ENCODE data around the gene RSF1. TPM values are rescaled to one million over a fixed set of nuclear protein-coding genes. Genes with fewer than 3 reads are reported as not detected.

RSF1 gene
- total and polyA plus RNA-seq, 4 donors = 5.2 to 33.1 (median 13.4) TPM

DNA sequence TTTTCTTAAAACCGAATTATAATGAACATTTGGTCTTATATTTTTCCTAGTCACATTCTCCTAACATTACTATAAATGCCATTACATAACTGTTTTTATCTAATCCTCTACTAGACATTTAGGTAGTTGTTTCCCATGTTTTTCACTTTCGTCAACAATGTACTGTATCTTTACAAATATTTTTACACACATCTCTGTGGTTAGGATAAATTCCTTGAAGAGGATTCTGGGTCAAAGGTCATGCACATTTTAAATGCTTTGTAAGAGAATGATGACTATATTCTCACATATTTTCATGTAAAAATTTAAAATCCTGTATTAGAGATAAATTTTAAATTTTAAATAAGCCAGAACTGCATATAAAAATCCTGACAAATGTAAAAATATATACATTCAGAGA lies 121.6 kb downstream of the RSF1 start (continued):
- TF ChIP-seq, protein P1, sequence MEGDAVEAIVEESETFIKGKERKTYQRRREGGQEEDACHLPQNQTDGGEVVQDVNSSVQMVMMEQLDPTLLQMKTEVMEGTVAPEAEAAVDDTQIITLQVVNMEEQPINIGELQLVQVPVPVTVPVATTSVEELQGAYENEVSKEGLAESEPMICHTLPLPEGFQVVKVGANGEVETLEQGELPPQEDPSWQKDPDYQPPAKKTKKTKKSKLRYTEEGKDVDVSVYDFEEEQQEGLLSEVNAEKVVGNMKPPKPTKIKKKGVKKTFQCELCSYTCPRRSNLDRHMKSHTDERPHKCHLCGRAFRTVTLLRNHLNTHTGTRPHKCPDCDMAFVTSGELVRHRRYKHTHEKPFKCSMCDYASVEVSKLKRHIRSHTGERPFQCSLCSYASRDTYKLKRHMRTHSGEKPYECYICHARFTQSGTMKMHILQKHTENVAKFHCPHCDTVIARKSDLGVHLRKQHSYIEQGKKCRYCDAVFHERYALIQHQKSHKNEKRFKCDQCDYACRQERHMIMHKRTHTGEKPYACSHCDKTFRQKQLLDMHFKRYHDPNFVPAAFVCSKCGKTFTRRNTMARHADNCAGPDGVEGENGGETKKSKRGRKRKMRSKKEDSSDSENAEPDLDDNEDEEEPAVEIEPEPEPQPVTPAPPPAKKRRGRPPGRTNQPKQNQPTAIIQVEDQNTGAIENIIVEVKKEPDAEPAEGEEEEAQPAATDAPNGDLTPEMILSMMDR (IDR thresholded peaks at IDR 0.05; ENCODE audit: low read depth, low read length, missing input control) = no peak
- no peak for TF ChIP-seq SP1 (IDR thresholded peaks at IDR 0.05)

DNA sequence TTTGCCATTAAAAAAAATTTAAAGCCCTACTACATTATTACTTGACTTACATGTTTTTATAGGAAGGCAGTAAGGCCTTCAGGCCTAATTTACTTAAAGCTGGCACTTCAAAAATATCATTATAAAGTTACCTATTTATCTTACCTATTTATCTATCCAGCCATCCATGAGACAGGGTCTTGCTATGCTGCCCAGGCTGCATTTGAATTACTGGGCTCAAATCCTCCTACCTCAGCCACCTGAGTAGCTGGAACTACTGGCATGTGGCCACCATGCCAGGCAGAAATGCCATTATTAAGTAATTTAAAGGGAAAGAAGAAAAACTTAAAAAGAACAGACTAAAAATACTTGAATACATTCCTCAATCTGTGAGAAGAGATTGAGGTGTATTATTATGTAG lies 122.7 kb downstream of the RSF1 start:
- H3K36me3 ChIP-seq (ENCODE audit: control insufficient read depth in 4 of 4, insufficient read depth in 3 of 4, low read depth in 1 of 4, low read length in 3 of 4) = peaks cover 2 to 28% (median 23%) of the 10 kb centered on the region in 4 donors
- no peak overlapping the region for H3K4me3 ChIP-seq (ENCODE audit: low read depth in 1 of 3, low read length in 3 of 3)
- no peak overlapping the region for H3K9ac ChIP-seq (ENCODE audit: low read depth in 1 of 2, low read length in 2 of 2)
- no peaks in the 10 kb centered on the region for H3K27me3 ChIP-seq (ENCODE audit: control insufficient read depth in 4 of 4, insufficient read depth in 4 of 4, low read length in 3 of 4)
- no peaks in the 10 kb centered on the region for H3K9me3 ChIP-seq (ENCODE audit: control insufficient read depth in 4 of 4, low read length in 3 of 4)
- DNase-seq (ENCODE audit: low spot score) = no peak
- H3K4me1 ChIP-seq (ENCODE audit: control insufficient read depth in 4 of 4, insufficient read depth in 4 of 4, low read length in 3 of 4) = no peaks in the 10 kb centered on the region
- TF ChIP-seq TAF1 (conservative IDR thresholded peaks at IDR 0.05) (no peak), YY1 (IDR thresholded peaks at IDR 0.05) (no peak), GABPA (IDR thresholded peaks at IDR 0.05 in 1 of 2, conservative IDR thresholded peaks at IDR 0.05 in 1 of 2) (no peak), JUND (IDR thresholded peaks at IDR 0.05) (no peak), FOXA2 (IDR thresholded peaks at IDR 0.05) (no peak), NR2F2 (IDR thresholded peaks at IDR 0.05) (no peak)
- TF ChIP-seq, protein P2, sequence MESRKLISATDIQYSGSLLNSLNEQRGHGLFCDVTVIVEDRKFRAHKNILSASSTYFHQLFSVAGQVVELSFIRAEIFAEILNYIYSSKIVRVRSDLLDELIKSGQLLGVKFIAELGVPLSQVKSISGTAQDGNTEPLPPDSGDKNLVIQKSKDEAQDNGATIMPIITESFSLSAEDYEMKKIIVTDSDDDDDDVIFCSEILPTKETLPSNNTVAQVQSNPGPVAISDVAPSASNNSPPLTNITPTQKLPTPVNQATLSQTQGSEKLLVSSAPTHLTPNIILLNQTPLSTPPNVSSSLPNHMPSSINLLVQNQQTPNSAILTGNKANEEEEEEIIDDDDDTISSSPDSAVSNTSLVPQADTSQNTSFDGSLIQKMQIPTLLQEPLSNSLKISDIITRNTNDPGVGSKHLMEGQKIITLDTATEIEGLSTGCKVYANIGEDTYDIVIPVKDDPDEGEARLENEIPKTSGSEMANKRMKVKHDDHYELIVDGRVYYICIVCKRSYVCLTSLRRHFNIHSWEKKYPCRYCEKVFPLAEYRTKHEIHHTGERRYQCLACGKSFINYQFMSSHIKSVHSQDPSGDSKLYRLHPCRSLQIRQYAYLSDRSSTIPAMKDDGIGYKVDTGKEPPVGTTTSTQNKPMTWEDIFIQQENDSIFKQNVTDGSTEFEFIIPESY (IDR thresholded peaks at IDR 0.05) = no peak
- no peak overlapping the region for H3K27ac ChIP-seq (ENCODE audit: low read depth in 1 of 2, low read length in 2 of 2)

DNA sequence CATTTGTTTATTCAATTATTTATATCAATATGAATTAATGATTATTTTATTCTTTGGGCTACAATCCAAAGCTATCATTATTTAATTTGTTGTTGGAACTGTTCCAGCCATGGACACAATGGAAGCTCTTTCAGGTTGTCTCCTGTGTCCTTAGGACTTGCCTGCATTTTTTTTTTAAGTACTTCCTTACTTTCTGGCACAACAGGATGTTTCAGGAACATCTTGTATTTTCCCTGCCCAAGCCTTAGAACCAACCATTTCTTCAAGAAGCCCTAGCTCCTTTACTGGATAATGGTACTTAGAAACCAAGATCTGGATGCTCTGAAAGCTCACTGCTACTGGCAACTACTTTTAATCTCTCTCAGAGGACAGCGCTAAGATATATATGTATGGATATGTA lies 125.1 kb downstream of the RSF1 start:
- H3K27ac ChIP-seq (ENCODE audit: low read depth in 1 of 2, low read length in 2 of 2) = no peak overlapping the region
- H3K4me1 ChIP-seq (ENCODE audit: control insufficient read depth in 4 of 4, insufficient read depth in 4 of 4, low read length in 3 of 4) = no peaks in the 10 kb centered on the region
- H3K27me3 ChIP-seq (ENCODE audit: control insufficient read depth in 4 of 4, insufficient read depth in 4 of 4, low read length in 3 of 4) = no peaks in the 10 kb centered on the region
- TF ChIP-seq, protein P3, sequence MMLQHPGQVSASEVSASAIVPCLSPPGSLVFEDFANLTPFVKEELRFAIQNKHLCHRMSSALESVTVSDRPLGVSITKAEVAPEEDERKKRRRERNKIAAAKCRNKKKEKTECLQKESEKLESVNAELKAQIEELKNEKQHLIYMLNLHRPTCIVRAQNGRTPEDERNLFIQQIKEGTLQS (IDR thresholded peaks at IDR 0.05) = no peak
- TF ChIP-seq EGR1 (IDR thresholded peaks at IDR 0.05; ENCODE audit: low read depth in 2 of 2) = no peak
- no peak for TF ChIP-seq FOXA1 (IDR thresholded peaks at IDR 0.05)
- TF ChIP-seq, protein P1 (IDR thresholded peaks at IDR 0.05; ENCODE audit: low read depth, low read length, missing input control) = no peak
- TF ChIP-seq JUND (IDR thresholded peaks at IDR 0.05) = no peak
- TF ChIP-seq, protein P4, sequence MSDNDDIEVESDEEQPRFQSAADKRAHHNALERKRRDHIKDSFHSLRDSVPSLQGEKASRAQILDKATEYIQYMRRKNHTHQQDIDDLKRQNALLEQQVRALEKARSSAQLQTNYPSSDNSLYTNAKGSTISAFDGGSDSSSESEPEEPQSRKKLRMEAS (IDR thresholded peaks at IDR 0.05) = no peak
- TF ChIP-seq NR2F2 (IDR thresholded peaks at IDR 0.05) = no peak
- TF ChIP-seq RAD21 (IDR thresholded peaks at IDR 0.05) = no peak
- TF ChIP-seq RXRA (IDR thresholded peaks at IDR 0.05) = no peak
- TF ChIP-seq HNF4A (conservative IDR thresholded peaks at IDR 0.05) = no peak
- TF ChIP-seq TAF1 (conservative IDR thresholded peaks at IDR 0.05) = no peak
- TF ChIP-seq, protein P2 (IDR thresholded peaks at IDR 0.05) = no peak
- no peak for TF ChIP-seq HNF4G (IDR thresholded peaks at IDR 0.05)
- DNase-seq (ENCODE audit: low spot score) = no peak
- 96% methylated on average over 1 of the region's 1 CpG for WGBS
- H3K9ac ChIP-seq (ENCODE audit: low read depth in 1 of 2, low read length in 2 of 2) = no peak overlapping the region
- H3K9me3 ChIP-seq (ENCODE audit: control insufficient read depth in 4 of 4, low read length in 3 of 4) = no peaks in the 10 kb centered on the region
- peaks cover 5 to 23% (median 22%) of the 10 kb centered on the region in 4 donors for H3K36me3 ChIP-seq (ENCODE audit: control insufficient read depth in 4 of 4, insufficient read depth in 3 of 4, low read depth in 1 of 4, low read length in 3 of 4)
- H3K4me3 ChIP-seq (ENCODE audit: low read depth in 1 of 3, low read length in 3 of 3) = no peak overlapping the region
